Fibroblast of skin of right quadriceps (primary cell): ENCODE measurements around the gene DGCR2.
"Not testable (repeated sequence)": the region's sequence is repeated elsewhere in the genome, so short reads cannot be mapped to it uniquely, and the experiment has no call there.

ENCODE experiments used
- DNase-seq: peaks from one replicate; pipeline ENCODE4 v3.0.0-alpha.2; 2013

Gene DGCR2

GRCh38 chr22:19056951-19057401, 65.2 kb downstream of the DGCR2 start:
- DNase-seq = no peak

- DNase-seq = no peak
Observed at GRCh38 chr22:19055801-19056200, 66.4 kb downstream of the DGCR2 start.

- DNase-seq = no peak
Observed at GRCh38 chr22:19052941-19053541, 69.2 kb downstream of the DGCR2 start.

GRCh38 chr22:19051381-19052072, 70.7 kb downstream of the DGCR2 start:
- no peak for DNase-seq

- not testable (repeated sequence) for DNase-seq
Observed at GRCh38 chr22:19050847-19051246, 71.4 kb downstream of the DGCR2 start.

- no peak for DNase-seq
Observed at GRCh38 chr22:19050117-19050516, 72.1 kb downstream of the DGCR2 start.

- no peak for DNase-seq
Observed at GRCh38 chr22:19048531-19048930, 73.7 kb downstream of the DGCR2 start.

- DNase-seq = no peak
Observed at GRCh38 chr22:19047993-19048392, 74.2 kb downstream of the DGCR2 start.

- DNase-seq = no peak
Observed at GRCh38 chr22:19046719-19047609, 75.2 kb downstream of the DGCR2 start.

GRCh38 chr22:19046287-19046686, 75.9 kb downstream of the DGCR2 start:
- no peak for DNase-seq

GRCh38 chr22:19045094-19045493, 77.1 kb downstream of the DGCR2 start:
- DNase-seq = no peak

GRCh38 chr22:19044381-19044780, 77.8 kb downstream of the DGCR2 start:
- no peak for DNase-seq

- peak; percentile 30 for DNase-seq
Observed at GRCh38 chr22:19043121-19044085, 78.8 kb downstream of the DGCR2 start.

GRCh38 chr22:19042285-19043120, 79.7 kb downstream of the DGCR2 start:
- no peak for DNase-seq

GRCh38 chr22:19041704-19042074, 80.5 kb downstream of the DGCR2 start:
- no peak for DNase-seq

- no peak for DNase-seq
Observed at GRCh38 chr22:19040888-19041703, 81.1 kb downstream of the DGCR2 start.

- DNase-seq = no peak
Observed at GRCh38 chr22:19040391-19040861, 81.8 kb downstream of the DGCR2 start.

GRCh38 chr22:19039796-19040280, 82.4 kb downstream of the DGCR2 start:
- DNase-seq = no peak

- no peak for DNase-seq
Observed at GRCh38 chr22:19039448-19039780, 82.8 kb downstream of the DGCR2 start.

- no peak for DNase-seq
Observed at GRCh38 chr22:19038728-19039447, 83.3 kb downstream of the DGCR2 start.
